CD4-positive, alpha-beta T cell (primary cell): Measurements from ENCODE around the gene KCNK15. TPM values are rescaled to one million over a fixed set of nuclear protein-coding genes. Genes with fewer than 3 reads are reported as not detected.

Experiments used
- ATAC-seq: fragments of 200-7000 bp; cut with Tn5 transposase; one replicate; pipeline ENCODE4 v1.10.0; 2022; ENCODE audit warnings: mild to moderate bottlenecking; ENCODE audit not compliant: poor library complexity
- CTCF ChIA-PET: fragments of 350-600 bp; sonication (Branson Sonifier 250); formaldehyde crosslinking; loops from one replicate; lab custom pipeline; 2021; ENCODE audit warnings: antibody characterized with exemption, inconsistent platforms; lab: Charles Lee
- POLR2A ChIA-PET: fragments of 350-600 bp; sonication (Branson Sonifier 250); formaldehyde crosslinking; loops from one replicate; lab custom pipeline; 2021; ENCODE audit warnings: antibody characterized with exemption, inconsistent platforms; lab: Charles Lee
- DNase-seq, 14 experiments: peaks; one replicate each; pipeline ENCODE4 v3.0.0-alpha.2; 2013 to 2020; ENCODE audit warnings: mixed read lengths in 2 of 14
- H3K27ac ChIP-seq, 2 donors: one replicate each; pipeline versions ENCODE4 v1.5.1 to v1.7.0; 2013; ENCODE audit warnings: low read length in 2 of 2, low read depth in 1 of 2, mild to moderate bottlenecking in 1 of 2
- H3K27me3 ChIP-seq, 2 experiments: 1 replicate in 1 of 2; 2 replicates in 1 of 2; pipeline versions ENCODE4 v1.6.1 to v1.7.0; 2013; ENCODE audit warnings: low read length in 2 of 2, control low read depth in 1 of 2, mild to moderate bottlenecking in 1 of 2, moderate library complexity in 1 of 2; ENCODE audit not compliant: insufficient read depth in 2 of 2, control insufficient read depth in 1 of 2
- H3K36me3 ChIP-seq: one replicate; pipeline ENCODE4 v1.6.1; 2013; ENCODE audit warnings: low read length, control low read depth; ENCODE audit not compliant: insufficient read depth
- H3K4me1 ChIP-seq: one replicate; pipeline ENCODE4 v1.6.1; 2013; ENCODE audit warnings: low read length, control low read depth; ENCODE audit not compliant: insufficient read depth
- H3K4me3 ChIP-seq: one replicate; pipeline ENCODE4 v1.5.1; 2013; ENCODE audit warnings: mild to moderate bottlenecking, low read length, moderate library complexity
- H3K9me3 ChIP-seq, 2 experiments: 1 replicate in 1 of 2; 2 replicates in 1 of 2; pipeline versions ENCODE4 v1.6.1 to v1.7.0; 2013; ENCODE audit warnings: low read length in 2 of 2, mild to moderate bottlenecking in 2 of 2, control low read depth in 1 of 2, moderate library complexity in 1 of 2; ENCODE audit not compliant: control insufficient read depth in 1 of 2, insufficient read depth in 1 of 2
- H3K27ac Mint-ChIP-seq: one replicate; pipeline ENCODE4 v1.8.0; 2020; ENCODE audit warnings: mixed read lengths
- H3K27me3 Mint-ChIP-seq: one replicate; pipeline ENCODE4 v1.8.0; 2021; ENCODE audit warnings: mixed read lengths
- H3K36me3 Mint-ChIP-seq: one replicate; pipeline ENCODE4 v1.8.0; 2021; ENCODE audit warnings: low read depth, mixed read lengths
- H3K4me1 Mint-ChIP-seq: one replicate; pipeline ENCODE4 v1.8.0; 2021; ENCODE audit warnings: low read depth, mixed read lengths
- H3K4me3 Mint-ChIP-seq: one replicate; pipeline ENCODE4 v1.8.0; 2020; ENCODE audit warnings: mild to moderate bottlenecking, mixed read lengths
- H3K9me3 Mint-ChIP-seq: one replicate; pipeline ENCODE4 v1.8.0; 2020; ENCODE audit warnings: mixed read lengths
- CTCF ChIP-seq: fragments of 200-600 bp; IDR thresholded peaks from one replicate; pipeline ENCODE4 v1.8.0; 2022; ENCODE audit warnings: antibody characterized with exemption, mild to moderate bottlenecking
- intact Hi-C, 2 experiments: fragments of 100-400 bp; cut with DNase I in 1 of 2; cut with micrococcal nuclease in 1 of 2; formaldehyde crosslinking; loops; one replicate each; pipeline versions ENCODE4 v1.15.1 to v1.9.0; 2023 to 2025; cut with DNase I, micrococcal nuclease
- total RNA-seq, 174 experiments: library from RNA in 2 of 174; stranded (reverse) in 2 of 174; gene quantifications; one replicate each; pipeline ENCODE4 v1.2.3 and lab custom pipeline; 2021 to 2026

Gene KCNK15
- total RNA-seq, 2 experiments from 2014 or later, result not detected

- Mint-ChIP-seq H3K27ac (no peak overlapping the region), H3K9me3 (no peaks in the 10 kb centered on the region), H3K27me3 (peaks cover 22% of the 10 kb centered on the region), H3K4me1 (no peaks in the 10 kb centered on the region), H3K4me3 (no peak overlapping the region), H3K36me3 (no peaks in the 10 kb centered on the region)
- no peak overlapping the region for H3K27ac ChIP-seq
- no peaks in the 10 kb centered on the region for H3K9me3 ChIP-seq
- intact Hi-C loops, result no loop called here
- H3K27me3 ChIP-seq, result peaks cover 0 to 5% of the 10 kb centered on the region in 2 experiments
- no peak for ATAC-seq
- ChIA-PET POLR2A (no interaction called here), CTCF (no interaction called here)
- TF ChIP-seq CTCF, result no peak
- no peak overlapping the region for H3K4me3 ChIP-seq
- H3K36me3 ChIP-seq, result no peaks in the 10 kb centered on the region
- DNase-seq, result no peak
- no peaks in the 10 kb centered on the region for H3K4me1 ChIP-seq
Measured at GRCh38 chr20:44776980-44777379, 31.3 kb downstream of the KCNK15 start.

- intact Hi-C loops, result no loop called here
- H3K27me3 ChIP-seq, result peaks cover 0 to 6% of the 10 kb centered on the region in 2 experiments
- DNase-seq (peak in 13 of 14 experiments; percentile 6 to 53 (median 18)), ATAC-seq (no peak)
- Mint-ChIP-seq H3K27ac (no peak overlapping the region), H3K36me3 (no peaks in the 10 kb centered on the region), H3K4me3 (no peak overlapping the region), H3K9me3 (no peaks in the 10 kb centered on the region), H3K4me1 (no peaks in the 10 kb centered on the region), H3K27me3 (peaks cover 30% of the 10 kb centered on the region)
- no peaks in the 10 kb centered on the region for H3K4me1 ChIP-seq
- no peaks in the 10 kb centered on the region for H3K36me3 ChIP-seq
- no peak for TF ChIP-seq CTCF
- H3K4me3 ChIP-seq, result no peak overlapping the region
- CTCF ChIA-PET, result no interaction called here
- no peak overlapping the region for H3K27ac ChIP-seq
- POLR2A ChIA-PET, result no interaction called here
- no peaks in the 10 kb centered on the region for H3K9me3 ChIP-seq
Measured at GRCh38 chr20:44780226-44780625, 34.6 kb downstream of the KCNK15 start.

- H3K27me3 Mint-ChIP-seq, result peaks cover 30% of the 10 kb centered on the region
- H3K36me3 ChIP-seq, result no peaks in the 10 kb centered on the region
- no peaks in the 10 kb centered on the region for H3K4me1 ChIP-seq
- H3K4me3 ChIP-seq, result no peak overlapping the region
- peaks cover 0 to 6% of the 10 kb centered on the region in 2 experiments for H3K27me3 ChIP-seq
- no peak overlapping the region for H3K4me3 Mint-ChIP-seq
- no peaks in the 10 kb centered on the region for H3K9me3 Mint-ChIP-seq
- no peak for TF ChIP-seq CTCF
- ChIA-PET CTCF (no interaction called here), POLR2A (no interaction called here)
- H3K4me1 Mint-ChIP-seq, result no peaks in the 10 kb centered on the region
- H3K27ac Mint-ChIP-seq, result no peak overlapping the region
- no peak overlapping the region for H3K27ac ChIP-seq
- H3K36me3 Mint-ChIP-seq, result no peaks in the 10 kb centered on the region
- DNase-seq, result no peak
- H3K9me3 ChIP-seq, result no peaks in the 10 kb centered on the region
- ATAC-seq, result no peak
- intact Hi-C loops, result no loop called here
Measured at GRCh38 chr20:44781118-44781517, 35.5 kb downstream of the KCNK15 start.
